Stimulated activated CD8-positive, alpha-beta memory T cell treated with anti-CD3 and anti-CD28 coated beads, Interleukin-7, amount 100 ng/mL, for 48 hours (primary cell): ENCODE measurements around the gene COPS9.

Source experiments
- DNase-seq, 2 donors: peaks; one replicate each; pipeline ENCODE4 v3.0.0-alpha.2; 2020; ENCODE audit warnings: low read depth in 1 of 2; ENCODE audit errors: extremely low read depth in 1 of 2

COPS9 gene

DNA sequence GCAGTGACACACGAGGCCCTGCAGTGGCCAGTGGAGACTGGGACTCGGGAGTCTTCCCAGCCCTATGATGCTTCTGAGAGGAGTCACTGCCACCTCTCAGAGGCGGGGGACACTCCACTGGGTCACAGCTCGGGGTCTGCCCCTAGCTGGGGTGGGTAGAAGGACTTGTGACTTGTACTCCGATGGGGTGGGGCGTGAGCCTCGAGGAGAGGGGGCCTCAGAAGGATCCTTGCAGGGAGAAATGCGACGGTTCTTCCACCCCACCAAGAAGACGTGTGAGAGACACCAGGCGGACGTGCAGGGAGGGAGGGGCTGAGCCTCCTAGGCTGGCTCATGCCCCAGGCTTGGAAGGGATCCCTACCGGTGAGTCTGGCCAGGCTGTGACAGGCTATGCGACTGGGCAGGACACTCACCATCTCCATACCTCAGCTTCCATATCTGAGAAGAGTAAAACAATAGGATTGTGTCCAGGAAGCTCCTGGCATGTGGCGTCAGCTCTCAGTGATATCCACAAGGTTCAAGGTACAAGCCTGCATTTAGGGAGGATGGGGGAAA is 15.4 kb upstream of the COPS9 start:
- no peak for DNase-seq

DNA sequence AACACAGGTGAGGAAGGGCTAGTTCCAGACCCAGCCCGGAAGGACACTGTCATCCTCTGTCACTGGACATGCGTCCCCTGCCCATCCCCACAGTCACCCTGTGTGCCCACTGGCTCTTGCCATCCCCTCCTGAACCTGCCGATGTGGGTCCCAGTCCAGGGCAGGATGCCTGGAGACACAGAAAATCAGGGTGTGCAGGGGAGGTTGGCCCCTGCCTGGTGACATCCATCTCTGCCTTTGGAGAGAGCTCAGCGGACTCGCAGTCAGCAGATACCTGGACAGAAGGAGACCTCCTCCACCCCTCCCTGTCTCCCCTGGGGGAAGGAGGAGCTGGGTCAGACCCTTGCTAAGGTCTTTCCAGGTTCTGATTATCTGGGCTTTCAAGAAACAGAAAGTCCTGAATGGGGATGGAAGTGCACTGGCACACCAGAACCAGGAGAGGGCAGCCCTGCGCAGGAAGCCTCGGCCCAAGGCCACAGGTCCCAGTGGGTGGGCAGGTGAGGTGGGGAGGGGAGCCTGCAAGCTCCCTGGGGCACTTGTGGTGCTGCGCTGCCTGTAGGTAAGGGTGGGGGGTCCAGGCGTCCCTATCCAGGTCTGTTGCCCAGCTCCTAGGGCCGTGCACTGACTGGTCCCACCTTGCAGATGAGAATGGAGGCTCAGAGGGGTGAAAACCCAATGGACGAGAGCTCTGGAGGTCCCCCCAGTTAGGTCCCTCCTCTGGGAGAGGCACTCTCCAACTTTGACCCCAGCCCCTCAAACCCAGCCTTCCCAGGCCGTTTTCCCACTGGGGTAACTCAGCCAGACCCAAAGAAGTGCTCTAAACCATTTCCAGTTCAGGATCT is 14.1 kb upstream of the COPS9 start:
- no peak for DNase-seq

DNA sequence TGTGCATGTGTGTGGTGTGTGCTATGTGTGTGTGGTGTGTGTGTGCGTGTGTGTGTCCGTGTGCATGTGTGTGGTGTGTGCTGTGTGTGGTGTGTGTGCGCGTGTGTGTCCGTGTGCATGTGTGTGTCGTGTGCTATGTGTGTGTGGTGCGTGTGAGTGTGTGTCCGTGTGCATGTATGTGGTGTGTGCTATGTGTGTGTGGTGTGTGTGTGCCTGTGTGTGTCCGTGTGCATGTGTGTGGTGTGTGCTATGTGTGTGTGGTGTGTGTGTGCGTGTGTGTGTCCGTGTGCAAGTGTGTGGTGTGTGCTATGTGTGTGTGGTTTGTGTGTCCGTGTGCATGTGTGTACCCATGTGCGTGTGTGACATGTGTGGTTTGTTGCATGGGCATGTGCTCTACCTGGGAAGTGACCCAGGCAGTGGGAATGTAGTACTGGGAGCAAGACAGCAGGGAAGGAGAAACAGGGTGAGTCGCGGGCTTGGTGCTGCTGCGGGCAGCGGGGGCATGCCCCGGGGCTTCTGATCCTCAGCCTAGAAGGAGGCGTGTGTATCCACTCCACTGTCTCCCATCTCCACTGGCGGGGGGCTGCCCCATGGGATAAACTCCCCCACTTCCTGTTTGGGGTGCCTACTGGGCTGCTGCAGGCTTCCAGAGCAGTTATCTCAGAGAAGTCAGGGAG is 11.9 kb upstream of the COPS9 start:
- no peak for DNase-seq

GRCh38 chr2:240147382-240147781 is 11.3 kb upstream of the COPS9 start:
- no peak for DNase-seq

- no peak for DNase-seq
These were observed 10.6 kb upstream of the COPS9 start for GRCh38 chr2:240146627-240147278.

GRCh38 chr2:240146141-240146561 is 10.0 kb upstream of the COPS9 start:
- DNase-seq, result no peak

DNA sequence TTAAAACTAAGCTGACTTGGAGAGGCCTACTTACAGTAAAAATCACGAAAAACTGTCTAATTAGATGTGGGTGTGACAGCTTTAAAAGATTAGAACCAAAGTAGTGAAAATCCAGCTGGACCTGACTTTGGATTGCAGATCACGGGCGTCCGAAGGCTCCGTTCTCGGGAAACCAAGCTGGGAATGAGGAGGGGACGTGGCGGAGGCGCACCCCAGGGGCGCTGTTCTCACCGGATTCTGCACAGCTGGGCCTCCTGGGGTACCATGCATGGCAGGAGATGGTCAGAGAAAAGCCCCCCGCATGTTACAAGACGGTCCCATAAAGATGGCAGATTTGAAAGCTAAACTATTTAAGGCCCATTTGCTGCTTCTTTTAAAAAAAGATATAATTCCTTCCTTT is 9.4 kb upstream of the COPS9 start:
- DNase-seq, result no peak

- no peak for DNase-seq
These were observed 8.7 kb upstream of the COPS9 start for GRCh38 chr2:240144649-240145261.

DNA sequence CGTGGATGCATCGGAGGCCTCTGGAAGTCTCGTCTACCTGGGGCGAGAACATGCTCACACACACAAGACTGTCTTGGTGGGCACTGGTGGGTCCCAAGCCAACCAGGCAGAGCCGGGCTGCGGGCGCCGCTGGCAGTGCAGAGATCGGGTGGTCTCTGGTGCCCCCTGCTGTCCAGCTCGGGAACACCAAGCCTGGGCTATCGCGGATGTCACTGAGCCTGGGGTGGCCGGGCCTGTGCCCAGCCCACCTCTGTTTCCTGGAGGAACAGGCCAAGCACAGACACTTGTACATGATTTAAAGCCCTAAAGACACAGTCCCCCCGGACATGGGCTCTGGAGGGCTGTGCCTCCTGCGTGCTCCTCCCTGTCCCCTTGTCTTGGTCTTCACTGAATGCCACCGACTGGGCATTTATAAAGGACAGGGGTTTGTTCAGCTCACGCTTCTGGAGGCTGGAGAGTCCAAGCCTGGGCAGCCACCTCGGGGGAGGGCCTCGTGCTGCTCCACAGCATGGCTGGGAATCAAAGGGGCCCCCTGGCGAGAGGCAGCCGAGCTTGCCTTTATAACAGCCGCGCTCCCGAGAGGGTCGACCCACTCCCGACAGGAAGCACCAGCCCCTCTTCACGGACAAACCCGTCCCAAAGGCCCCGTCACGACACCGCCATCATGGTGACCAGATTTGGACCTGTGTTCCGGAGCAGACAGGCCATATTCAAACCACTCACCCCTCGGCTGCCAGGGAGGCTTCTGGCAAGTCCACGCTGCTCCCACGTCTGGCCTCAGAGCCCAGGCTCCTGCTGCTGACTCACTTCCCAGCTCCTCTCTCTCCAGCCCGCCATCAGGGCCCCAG is 7.9 kb upstream of the COPS9 start:
- DNase-seq, result peak; percentile 49 to 58

DNA sequence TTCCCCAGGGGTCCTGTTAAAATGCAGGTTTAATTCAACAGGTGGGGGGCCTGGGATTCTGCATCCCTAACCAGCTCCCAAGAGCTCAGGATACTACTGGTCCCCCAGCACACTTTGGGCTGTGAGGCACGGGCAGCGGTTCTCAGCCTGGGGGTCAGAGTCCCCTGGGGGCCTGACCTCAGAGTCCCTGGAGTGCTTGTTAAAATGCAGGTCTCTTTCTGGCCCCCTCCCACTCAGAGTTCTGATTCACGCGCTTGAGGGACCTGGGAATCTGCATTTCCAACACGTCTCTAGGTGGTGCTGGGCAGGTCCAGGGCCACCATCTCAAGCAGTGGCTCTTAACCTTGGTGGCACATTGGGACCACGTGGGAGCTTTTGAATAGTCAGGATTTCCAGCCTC is 7.2 kb upstream of the COPS9 start:
- no peak for DNase-seq

DNA sequence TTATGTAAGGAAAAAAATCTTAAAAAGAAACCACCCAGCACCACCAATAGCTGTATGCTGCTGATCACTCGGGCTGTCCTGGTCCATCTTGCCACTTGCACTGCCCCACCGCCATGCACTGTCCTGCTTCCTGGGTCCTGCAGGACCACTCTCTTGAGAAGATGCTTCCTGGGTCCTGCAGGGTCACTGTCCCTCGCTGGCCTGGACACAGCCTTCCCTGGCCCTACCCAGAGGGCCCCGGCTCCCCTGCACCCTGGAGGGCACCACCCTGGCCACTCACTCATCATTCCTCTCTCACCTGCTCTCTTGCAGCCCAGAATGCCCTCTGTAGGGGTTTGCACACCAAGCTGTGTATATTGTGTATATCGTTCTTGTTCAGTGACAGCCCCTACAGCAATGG is 6.8 kb upstream of the COPS9 start:
- DNase-seq, result no peak

DNA sequence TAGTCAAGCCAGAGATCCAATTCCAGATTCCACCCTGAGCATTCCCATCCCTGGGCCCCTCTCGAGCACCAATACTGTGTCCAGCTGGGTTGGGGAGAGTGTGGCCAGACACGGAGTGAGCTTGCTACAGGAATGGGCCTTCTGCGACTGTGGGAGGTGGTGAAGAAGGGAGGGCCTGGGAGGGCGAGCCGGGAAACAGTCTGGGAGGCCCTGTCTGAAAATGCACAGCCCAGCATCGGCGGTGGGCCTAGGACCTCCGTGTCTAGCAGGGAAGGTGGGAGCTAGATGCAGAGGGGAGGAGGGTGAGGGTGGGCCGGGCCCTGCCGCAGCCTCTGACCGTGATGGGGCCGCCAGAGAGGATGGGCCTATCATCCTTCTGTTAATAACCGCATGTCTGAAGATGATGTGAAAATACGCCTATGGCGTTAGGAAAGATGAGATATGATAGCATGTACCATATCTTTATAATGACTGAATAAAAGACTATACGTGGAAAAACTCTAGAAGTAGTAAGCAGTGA is 6.2 kb upstream of the COPS9 start:
- no peak for DNase-seq

DNA sequence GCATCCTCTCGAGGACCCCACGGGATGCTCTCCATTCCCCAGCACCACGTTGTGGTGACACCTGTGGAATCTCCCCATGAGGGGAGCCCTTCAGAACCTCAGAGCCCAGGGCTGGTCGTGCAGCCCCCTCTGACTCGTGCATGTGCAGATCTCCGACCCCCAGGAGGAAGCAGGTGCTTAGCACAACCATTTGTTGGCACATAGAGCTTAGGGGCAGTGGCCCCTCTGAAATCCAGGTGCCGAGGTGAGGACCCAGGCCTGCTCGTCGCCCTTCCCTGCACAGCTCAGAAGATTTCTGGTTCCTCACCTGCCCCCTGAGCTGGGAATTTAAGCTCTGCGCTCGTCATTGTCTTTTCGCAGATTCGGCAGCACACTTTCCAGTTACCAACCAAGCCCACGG is 5.6 kb upstream of the COPS9 start:
- DNase-seq, result no peak

- no peak for DNase-seq
These were observed 4.8 kb upstream of the COPS9 start for GRCh38 chr2:240140920-240141319.

GRCh38 chr2:240140511-240140910 is 4.4 kb upstream of the COPS9 start, which contains the start of gene OTOS:
OTOS (minus strand) TSS chr2:240140658; CDS start chr2:240140326, 332 bp downstream.
- DNase-seq, result no peak

GRCh38 chr2:240139666-240140393 is 3.7 kb upstream of the COPS9 start:
- no peak for DNase-seq

- no peak for DNase-seq
These were observed 2.9 kb upstream of the COPS9 start for GRCh38 chr2:240139011-240139441.

DNA sequence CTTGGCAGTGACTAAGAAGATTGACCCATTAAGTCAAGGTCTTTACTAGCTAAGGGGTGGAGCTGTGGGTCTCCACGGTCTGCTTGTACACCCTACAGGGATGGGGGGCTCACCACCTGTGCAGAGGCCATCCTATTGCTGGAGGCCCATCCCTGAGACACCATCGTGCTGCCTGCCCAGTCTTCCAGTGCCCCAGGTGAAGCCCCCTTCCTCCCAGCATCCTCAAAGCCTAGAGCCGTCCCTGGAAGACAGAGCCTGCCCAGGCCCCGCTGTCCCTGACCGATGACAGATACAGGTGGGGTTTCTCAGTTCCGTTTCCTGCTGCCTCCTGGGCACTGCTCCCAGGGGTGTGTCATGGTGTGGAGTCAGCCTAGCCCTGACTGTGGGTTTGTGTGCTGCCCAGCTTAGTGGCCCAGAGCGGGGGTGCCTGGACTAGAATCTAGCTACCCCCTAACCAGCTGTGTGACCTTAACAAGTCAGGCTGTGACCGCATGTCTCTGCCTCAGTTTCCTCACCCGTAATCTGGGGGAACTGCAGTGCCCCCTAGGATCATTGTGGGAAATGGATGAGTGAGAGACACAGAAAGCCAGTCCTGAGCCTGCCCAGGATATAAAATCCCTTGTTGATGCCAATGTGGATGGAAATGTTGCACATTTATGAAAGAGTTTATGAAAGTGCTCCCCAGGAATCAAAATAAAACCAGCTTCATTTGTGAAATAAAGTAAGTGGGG is 2.3 kb upstream of the COPS9 start:
- no peak for DNase-seq
